Mammary epithelial cell (primary cell): ENCODE data around the gene AXIN1.

Experiments
- CTCF ChIP-seq, 2 donors: IDR thresholded peaks in 1 of 2; conservative IDR thresholded peaks in 1 of 2; 2 replicates each; pipeline ENCODE4 v1.5.1; 2011 to 2012; ENCODE audit warnings: inconsistent platforms in 2 of 2, low read length in 2 of 2, mild to moderate bottlenecking in 2 of 2, control low read depth in 1 of 2, low read depth in 1 of 2; ENCODE audit not compliant: insufficient read depth in 1 of 2; ENCODE audit errors: extremely low read depth in 1 of 2
- EZH2 ChIP-seq: IDR thresholded peaks from 2 replicates; pipeline ENCODE4 v1.6.1; 2012; ENCODE audit warnings: low read length, inconsistent platforms, borderline replicate concordance

GRCh38 chr16:366476-366875, 14.0 kb upstream of the AXIN1 start:
- no peak for TF ChIP-seq CTCF (conservative IDR thresholded peaks at IDR 0.05 in 1 of 2, IDR thresholded peaks at IDR 0.05 in 1 of 2; ENCODE audit: extremely low read depth in 1 of 2, insufficient read depth in 1 of 2, low read depth in 1 of 2, low read length in 2 of 2)
- TF ChIP-seq EZH2 = no peak
